ENCODE measurements around the gene BLOC1S3.

The BLOC1S3 gene

GRCh38 chr19:45182758-45183157 lies 4.2 kb downstream of the BLOC1S3 start:
- DNase-seq (ENCODE audit: low read depth in 3 of 3), result no peak

GRCh38 chr19:45184115-45184514 lies 5.5 kb downstream of the BLOC1S3 start:
- DNase-seq (ENCODE audit: low read depth in 3 of 3), result no peak

- DNase-seq (ENCODE audit: low read depth in 3 of 3), result no peak
Observed at GRCh38 chr19:45186509-45187334, 8.1 kb downstream of the BLOC1S3 start.

GRCh38 chr19:45187421-45188100 lies 9.0 kb downstream of the BLOC1S3 start:
- DNase-seq (ENCODE audit: low read depth in 3 of 3), result no peak

- DNase-seq (ENCODE audit: low read depth in 3 of 3), result no peak
Observed at GRCh38 chr19:45189971-45190370, 11.4 kb downstream of the BLOC1S3 start.

- DNase-seq (ENCODE audit: low read depth in 3 of 3), result no peak
Observed at GRCh38 chr19:45191375-45191774, 12.8 kb downstream of the BLOC1S3 start.

GRCh38 chr19:45195764-45196163 lies 17.2 kb downstream of the BLOC1S3 start:
- no peak for DNase-seq (ENCODE audit: low read depth in 3 of 3)

- no peak for DNase-seq (ENCODE audit: low read depth in 3 of 3)
Observed at GRCh38 chr19:45200568-45200967, 22.0 kb downstream of the BLOC1S3 start.

GRCh38 chr19:45202637-45203036 lies 24.1 kb downstream of the BLOC1S3 start:
- DNase-seq (ENCODE audit: low read depth in 3 of 3), result no peak

GRCh38 chr19:45205810-45206209 lies 27.2 kb downstream of the BLOC1S3 start:
- DNase-seq (ENCODE audit: low read depth in 3 of 3), result no peak

- no peak for DNase-seq (ENCODE audit: low read depth in 3 of 3)
Observed at GRCh38 chr19:45206328-45206727, 27.7 kb downstream of the BLOC1S3 start.

- no peak for DNase-seq (ENCODE audit: low read depth in 3 of 3)
Observed at GRCh38 chr19:45211751-45212381, 33.3 kb downstream of the BLOC1S3 start.

GRCh38 chr19:45213031-45213430 lies 34.4 kb downstream of the BLOC1S3 start:
- DNase-seq (ENCODE audit: low read depth in 3 of 3), result no peak

GRCh38 chr19:45215391-45216191 lies 37.0 kb downstream of the BLOC1S3 start:
- DNase-seq (ENCODE audit: low read depth in 3 of 3), result no peak

- DNase-seq (ENCODE audit: low read depth in 3 of 3), result no peak
Observed at GRCh38 chr19:45216667-45217066, 38.1 kb downstream of the BLOC1S3 start.

GRCh38 chr19:45217193-45217956 lies 38.8 kb downstream of the BLOC1S3 start:
- DNase-seq (ENCODE audit: low read depth in 3 of 3), result no peak

GRCh38 chr19:45217957-45218334 lies 39.4 kb downstream of the BLOC1S3 start:
- DNase-seq (ENCODE audit: low read depth in 3 of 3), result no peak

GRCh38 chr19:45218426-45218825 lies 39.8 kb downstream of the BLOC1S3 start:
- DNase-seq (ENCODE audit: low read depth in 3 of 3), result no peak

- DNase-seq (ENCODE audit: low read depth in 3 of 3), result no peak
Observed at GRCh38 chr19:45218911-45219743, 40.5 kb downstream of the BLOC1S3 start.

GRCh38 chr19:45222724-45223123 lies 44.1 kb downstream of the BLOC1S3 start:
- no peak for DNase-seq (ENCODE audit: low read depth in 3 of 3)
